GM19463 (cell line): Measurements from ENCODE around the gene TCAF1.
A peak's percentile ranks its signal among the peaks of the same experiment; 100 is the strongest.

Experiments used
- ATAC-seq: cut with Tn5 transposase; IDR thresholded peaks from one replicate; pipeline ENCODE4 v1.9.1; 2021; ENCODE audit warnings: mild to moderate bottlenecking, moderate library complexity; ENCODE audit not compliant: unreplicated experiment

TCAF1 gene, protein sequence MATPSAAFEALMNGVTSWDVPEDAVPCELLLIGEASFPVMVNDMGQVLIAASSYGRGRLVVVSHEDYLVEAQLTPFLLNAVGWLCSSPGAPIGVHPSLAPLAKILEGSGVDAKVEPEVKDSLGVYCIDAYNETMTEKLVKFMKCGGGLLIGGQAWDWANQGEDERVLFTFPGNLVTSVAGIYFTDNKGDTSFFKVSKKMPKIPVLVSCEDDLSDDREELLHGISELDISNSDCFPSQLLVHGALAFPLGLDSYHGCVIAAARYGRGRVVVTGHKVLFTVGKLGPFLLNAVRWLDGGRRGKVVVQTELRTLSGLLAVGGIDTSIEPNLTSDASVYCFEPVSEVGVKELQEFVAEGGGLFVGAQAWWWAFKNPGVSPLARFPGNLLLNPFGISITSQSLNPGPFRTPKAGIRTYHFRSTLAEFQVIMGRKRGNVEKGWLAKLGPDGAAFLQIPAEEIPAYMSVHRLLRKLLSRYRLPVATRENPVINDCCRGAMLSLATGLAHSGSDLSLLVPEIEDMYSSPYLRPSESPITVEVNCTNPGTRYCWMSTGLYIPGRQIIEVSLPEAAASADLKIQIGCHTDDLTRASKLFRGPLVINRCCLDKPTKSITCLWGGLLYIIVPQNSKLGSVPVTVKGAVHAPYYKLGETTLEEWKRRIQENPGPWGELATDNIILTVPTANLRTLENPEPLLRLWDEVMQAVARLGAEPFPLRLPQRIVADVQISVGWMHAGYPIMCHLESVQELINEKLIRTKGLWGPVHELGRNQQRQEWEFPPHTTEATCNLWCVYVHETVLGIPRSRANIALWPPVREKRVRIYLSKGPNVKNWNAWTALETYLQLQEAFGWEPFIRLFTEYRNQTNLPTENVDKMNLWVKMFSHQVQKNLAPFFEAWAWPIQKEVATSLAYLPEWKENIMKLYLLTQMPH

DNA sequence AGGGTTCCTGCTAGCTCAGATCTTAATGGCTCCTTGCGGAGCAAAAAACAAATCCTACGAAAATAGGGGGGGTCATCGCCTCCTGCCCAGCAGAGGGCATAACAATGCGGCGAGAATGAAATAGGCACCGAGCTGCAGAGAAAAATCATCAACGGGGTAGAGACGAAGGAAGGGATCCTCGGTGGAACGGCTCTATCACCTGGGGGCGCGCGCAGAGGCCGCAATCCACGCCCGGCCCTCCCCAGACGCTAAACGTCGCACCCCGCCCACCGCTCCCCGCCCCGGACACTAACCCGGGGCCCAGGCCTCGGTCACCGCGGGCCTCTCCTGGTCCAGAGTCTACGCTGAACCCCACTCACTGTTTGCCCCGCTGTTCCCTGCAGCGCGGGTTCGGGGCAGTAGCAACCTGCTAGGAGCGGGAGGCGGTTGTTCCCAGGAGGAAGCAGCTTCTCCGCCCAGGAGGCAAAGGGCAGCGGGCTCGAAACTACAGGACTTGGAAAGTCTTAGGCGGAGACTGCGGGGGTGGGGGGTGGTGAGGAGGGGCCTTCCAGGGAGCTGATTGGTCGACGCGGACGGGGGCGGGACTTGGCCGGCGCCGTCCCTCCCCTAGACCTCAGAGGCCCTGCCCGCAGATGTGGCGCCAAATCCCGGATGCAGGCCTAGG lies at the start of gene TCAF1:
TCAF1 (minus strand) TSS at position 509 of the 664 bp plus-strand sequence. CDS start 25,568 bp downstream, outside the sequence.
- ATAC-seq: peak; percentile 92

DNA sequence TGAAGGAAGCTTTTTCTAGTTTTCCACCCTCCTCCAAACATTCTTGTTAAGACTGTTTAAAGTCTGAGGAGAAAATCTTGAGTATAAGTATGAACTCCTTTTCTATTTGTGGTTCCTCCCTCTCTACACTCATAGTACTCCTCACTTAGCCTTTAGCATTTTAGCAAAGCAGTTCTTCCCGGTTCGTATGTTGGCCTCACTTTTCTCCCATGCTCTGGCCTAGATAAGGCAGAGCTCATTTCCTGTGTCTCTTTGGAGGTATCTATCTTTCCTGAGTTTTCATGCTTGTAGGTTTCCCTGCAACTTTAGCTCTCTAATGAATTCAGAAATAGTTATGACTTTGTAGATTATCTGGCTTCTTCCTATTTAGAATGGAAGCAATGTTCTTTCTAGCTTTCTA lies 46.8 kb upstream of the TCAF1 start:
- ATAC-seq: no peak

DNA sequence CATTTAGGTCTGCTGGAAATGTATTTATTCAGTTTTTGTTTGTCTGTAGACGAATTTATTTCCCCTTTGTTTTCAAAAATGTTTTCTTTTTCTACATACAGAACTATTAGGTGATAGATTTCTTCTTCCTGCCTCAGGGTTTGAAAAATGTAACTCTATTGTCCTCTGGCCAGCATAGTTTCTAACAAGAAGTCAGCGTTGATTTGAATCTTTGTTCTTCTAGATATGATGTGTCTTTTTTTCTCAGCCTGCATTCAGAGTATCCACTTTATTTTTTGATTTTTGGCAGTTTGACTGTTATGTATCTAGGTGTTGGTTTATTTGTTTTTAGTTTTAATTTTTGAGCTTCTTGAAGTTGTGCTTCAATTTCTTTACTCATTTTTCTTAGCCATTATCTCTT lies 45.1 kb upstream of the TCAF1 start:
- ATAC-seq: no peak

DNA sequence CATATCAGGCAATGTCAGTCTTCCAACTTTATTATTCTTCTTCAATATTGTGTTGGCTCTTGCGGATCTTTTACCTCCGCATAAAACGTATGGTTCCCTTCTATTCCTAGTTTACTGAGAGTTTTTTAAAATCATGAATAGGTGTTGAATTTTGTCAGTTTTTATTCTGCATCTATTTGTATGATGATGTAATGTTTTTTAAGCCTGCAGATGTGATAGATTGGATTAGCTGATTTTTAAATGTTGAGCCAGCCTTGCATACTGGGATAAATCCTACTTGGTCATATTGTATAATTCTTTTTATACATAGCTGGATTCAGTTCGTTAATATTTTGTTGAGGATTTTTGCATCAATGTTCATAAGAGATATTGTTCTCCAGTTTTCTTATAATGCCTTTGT lies 43.4 kb upstream of the TCAF1 start:
- no peak for ATAC-seq

DNA sequence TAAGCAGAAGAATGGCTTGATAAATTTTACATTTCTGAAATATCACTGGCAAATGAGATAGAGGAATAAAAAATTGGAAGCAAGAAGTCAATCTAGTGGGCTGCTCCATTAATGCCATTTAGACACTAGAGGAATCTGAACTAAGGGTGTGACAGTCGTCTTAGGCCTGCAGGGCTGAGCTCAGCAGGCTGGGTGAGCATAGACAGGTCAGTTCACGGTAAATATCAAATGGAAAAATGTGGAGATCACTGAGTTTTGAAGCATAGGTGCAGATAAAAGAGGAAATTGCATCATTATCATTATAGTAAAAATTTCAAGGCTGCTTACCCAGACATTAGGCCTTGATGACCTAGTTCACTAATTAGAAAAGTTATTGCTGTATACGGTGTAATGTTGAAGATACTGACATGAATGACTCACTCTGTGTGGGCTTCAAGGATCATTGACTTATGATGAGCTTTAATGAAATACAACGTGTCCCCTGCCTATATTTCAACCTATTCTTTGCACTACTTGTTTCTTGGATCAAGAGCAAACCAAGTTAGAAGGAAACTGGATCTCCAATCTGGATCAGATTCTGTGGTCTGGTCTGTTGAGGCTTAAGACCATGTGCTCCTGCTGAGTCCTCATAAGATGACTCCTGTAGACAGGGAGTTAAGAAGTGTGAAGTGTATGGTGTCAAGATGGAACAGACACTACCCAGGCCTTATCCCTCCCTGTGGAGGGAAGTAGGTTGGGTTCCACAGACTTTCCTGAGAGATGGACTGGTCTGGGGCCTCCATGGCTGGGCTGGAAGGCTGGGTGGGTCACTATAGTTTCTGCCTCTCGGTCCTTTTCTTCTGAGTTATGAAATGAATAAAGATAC lies 36.6 kb upstream of the TCAF1 start:
- no peak for ATAC-seq

DNA sequence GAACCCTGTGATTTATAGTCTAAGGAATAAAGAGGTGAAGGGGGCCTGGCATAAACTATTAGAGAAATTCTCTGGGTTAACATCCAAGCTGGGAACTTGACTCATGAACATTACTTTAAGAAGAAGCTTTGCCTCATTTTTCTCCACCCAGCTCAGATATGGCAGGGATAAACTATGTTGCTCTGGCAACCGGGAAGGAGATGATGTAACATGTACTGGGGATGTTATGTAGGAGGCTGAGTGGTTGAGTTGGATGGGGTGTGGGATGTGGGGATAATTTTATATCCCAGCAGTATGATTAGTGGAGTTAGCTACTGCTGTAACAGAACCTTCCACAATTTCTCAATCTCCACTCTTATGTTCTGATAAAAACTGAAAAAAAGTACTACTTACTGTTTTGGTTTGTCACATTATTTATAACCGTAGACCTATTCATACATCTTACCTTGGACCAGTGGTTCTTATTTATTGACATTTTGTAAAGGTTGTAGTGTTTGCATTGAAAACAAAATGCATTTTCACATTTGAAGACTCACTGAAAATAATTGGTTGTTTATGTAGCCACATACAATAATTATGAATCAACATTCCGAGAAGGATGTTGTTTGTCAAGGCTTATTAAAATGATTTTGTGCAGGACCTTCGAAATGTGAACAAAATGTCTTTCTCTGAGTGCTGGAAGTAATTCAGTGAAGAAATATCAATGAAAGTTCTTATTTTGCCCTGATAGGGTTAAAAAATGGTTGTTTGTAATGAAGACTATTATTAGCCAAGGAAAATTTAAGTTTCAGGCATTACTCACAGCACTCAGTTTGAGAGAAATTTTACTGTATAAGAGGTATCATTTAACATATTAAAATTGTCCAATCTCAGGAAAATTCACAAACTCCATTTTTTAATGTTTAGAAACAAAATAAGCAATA lies 34.4 kb upstream of the TCAF1 start:
- no peak for ATAC-seq

DNA sequence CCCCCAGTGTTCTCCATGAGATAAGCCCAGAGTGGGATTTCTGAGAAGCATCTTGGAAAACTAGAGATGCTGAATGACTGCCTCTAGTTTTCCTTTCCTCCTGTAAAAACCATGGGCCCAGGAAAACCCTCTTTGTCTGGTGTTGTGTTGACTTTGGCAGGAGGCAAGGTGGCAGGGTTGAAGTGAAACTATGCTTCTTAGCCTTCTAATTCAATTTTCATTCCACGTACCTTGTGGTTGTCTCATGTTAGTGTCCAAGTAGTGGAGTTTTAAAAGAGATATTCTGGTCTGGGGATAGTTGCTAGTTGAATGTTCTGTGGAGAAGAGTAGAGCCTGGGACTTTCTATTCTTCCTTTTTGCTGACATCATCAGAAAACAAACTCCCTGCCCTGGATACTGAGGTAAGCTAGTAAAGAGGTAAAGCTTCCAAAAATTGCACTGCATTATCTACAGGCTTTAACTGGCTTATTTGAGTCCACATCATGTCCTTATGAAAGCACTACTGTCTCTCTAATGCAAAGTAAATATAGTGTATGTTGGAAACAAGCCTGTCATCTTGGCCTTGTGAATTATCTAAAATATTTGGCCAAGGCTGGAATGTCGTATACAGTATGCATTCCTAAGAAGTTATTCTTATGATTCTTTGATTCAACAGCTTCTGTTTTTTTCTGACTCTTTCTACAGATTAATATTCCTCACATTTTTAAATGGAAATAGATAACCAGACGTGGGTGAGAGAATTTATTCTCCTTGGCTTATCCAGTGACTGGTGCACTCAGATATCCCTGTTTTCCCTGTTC lies 32.8 kb upstream of the TCAF1 start, which contains the start of gene OR2F2:
OR2F2 (plus strand) TSS at position 708 of the 800 bp plus-strand sequence; CDS start at position 708, 0 bp downstream.
- no peak for ATAC-seq

DNA sequence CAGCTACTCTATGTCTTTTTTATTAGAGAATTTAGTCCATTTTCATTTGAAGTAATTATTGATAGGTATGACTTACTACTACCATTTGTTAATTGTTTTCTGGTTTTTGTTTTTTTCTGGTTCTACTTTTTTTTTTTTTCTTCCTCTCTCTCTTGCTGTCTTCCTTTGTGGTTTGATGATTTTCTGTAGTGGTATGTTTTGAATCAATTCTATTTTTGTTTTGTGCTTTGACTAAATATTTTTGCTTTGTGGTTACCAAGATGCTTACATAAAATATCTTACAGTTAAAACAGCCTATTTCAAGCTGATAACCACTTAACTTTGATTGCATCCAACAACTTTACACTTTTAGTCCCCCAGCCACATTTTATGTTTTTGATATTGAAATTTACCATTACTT lies 29.8 kb upstream of the TCAF1 start:
- ATAC-seq: no peak

DNA sequence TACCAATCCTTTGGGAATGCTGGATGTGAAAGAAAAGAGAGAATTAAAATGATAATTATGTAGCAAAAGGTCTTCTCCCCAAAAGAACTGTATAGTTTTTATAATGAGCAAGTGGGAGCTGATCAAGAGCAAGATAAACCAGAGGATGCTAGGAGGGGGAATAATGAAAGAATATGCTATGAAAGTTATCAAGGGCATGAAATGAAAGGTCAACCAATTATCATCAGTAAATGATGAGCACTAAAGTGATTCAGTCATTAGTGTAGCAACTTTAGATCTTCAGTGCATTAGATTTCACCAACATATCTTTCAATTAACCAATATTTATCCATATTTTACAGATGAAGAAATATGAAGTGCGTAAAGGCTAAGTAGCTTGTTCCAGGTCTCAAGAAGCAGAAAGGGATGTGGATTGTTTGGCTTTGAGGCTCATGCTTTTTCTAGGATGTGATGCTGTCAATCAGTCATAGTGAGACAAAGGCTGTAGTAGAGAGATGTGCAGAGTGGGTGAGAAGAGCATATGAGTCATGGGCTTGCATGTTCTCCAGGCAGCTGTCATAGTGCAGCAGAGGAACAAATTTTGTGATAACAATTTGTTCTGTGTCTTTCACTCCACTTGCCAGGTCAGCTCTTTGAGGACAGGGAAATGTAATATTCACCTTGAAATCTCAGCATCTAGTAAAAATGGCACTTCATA lies 27.4 kb upstream of the TCAF1 start:
- ATAC-seq: peak; percentile 76

DNA sequence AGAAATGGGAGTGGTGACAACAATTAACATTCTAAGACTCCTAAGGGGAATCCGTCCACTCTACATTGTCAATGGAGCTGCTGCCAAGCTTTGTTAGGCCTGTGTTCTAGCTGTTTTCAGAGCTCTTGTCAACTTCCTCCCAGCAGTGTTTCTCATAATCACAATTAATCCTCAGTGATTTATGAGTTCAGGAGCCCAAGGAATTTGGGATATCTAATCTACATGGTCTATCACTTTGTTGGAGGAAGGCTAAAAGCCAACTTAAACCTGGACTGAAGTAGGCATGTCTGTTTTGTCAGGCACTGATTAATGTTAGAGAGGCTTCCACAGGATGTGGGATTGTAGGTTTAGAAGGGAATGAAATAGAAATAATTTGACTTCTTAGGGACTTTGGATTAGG lies 22.9 kb upstream of the TCAF1 start:
- no peak for ATAC-seq

DNA sequence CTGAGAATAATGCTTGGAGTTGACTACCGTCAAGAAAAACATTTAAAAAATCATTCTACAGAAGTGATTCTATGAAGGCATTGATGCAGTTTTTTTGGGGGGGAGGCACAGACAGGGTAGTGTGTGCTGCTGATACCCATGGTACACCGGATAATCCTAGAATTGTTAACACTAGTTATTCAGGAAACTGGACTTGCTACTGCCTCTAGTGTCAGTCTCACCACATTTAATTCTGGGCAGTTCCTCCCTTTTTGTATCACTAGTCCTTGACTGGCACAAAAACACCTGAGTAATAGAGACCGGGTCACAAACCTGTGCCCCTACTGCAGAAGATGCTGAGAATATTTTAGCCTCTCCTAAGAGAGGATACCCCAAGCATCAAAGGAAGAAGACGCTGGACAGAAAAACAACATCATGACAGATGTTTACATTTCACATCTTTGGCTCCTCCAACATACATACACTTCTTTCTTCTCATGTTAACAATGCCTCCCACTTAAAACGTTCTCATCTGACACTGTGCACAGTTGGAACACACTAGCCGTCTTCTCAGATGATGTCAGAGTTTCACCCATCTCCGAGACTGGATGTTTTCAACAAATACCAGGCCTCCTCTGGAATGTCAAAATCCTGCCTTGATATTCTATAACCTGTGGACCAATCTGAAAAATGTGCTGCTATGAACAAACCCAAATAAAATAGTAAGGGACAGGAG lies 13.1 kb upstream of the TCAF1 start:
- no peak for ATAC-seq

DNA sequence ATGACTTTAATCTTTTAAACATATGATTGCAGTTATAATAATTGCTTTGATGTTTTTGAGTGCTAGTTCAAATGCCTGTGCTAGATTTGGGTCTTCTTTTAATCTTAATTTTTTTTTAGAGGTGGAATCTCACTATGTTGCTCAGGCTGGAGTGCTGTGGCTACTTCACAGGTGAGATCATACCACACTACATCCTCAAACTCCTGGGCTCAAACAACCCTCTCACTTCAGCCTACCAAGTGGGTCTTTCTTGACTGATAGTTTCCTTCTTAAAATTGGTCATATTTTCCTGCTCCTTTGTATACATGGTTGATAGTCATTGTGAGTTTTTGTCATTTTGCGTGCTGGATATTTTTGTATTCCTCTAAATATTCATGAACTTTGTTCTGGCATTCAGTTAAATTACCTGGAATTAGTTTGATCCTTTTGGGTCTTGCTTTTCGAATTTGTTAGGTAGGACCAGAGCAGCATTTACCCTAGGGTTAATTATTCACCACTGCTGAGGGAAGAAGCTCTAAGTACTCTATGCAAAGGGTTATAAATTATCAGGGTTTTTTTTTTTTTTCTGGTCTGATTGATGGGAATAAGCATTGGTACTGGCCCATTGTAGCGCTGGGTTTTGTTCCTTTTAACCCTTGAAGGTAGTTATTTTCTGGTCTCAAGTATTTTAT lies 12.1 kb upstream of the TCAF1 start:
- ATAC-seq: no peak

DNA sequence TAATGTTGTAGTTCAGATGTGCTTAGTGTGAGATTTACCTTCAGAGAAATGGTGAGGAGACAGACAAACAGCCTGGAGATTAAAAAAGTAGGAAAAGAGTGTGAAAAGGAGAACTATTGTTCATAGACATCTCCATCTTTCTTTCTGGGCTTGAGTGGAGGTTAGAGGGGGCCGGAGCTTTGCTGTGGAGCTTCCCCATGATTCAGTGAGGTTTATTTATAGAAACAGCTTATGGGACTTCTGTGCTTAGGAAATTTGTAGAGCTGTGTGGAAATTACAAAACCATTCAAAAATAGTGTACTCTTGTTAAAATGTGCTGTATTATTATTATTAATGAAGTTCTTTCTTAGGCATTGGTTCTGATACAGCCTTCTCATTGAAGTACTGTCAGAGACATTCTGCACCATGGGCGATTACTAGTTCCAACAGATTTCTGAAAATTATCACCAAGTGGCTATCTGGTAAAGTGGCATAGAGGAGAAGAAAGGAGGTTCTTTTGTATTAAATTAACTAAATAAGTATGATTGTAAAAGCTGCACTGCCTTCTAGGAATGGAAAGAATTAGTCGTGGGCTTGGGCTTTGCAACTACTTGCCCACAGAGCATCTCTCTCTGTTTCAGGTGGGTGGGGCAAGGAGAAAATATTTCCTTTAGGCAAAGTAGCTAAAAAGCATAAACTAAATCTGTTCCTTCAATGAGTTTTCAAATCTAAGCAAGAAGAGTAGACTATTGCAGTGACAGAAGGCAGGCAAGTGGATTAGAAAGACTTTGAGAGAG lies 8.7 kb upstream of the TCAF1 start:
- ATAC-seq: no peak

DNA sequence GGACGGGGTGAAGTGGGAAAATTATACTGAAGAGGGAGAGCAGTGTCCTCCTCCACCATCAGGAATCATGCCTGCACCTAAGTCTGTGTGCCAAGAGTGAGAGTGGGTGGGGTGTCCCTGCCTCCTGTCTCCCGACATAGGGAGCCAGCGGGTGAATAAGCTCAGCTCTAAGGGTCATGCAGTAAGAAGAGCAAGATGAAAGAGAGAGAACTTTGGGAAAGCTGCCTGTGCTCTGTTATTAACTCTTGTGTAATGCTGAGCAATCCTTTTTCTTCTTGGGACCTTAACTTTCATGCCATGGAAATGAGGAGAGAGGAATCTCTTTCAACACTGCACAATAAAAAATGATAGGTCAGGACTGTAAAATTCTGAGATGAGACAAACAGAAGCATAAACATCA lies 7.9 kb upstream of the TCAF1 start:
- ATAC-seq: no peak

DNA sequence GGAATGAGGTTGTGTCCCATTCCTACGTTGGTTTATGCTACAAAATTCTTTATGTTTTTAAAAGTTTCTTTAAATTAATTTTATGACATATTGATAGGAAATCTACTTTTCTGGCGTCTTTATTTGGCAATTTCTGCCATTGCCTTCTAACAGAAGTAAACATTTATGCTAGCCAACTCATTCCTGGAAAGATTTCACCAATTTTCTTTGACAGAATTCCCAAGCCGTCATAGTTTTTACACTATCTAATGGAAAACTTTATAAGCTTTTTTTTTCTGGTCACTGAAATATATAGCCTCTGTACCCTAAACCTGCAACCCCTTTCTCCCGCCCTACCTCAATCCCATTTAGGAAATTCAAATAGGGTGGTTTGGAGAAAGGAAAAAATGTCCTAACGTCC lies 6.1 kb upstream of the TCAF1 start:
- ATAC-seq: no peak

DNA sequence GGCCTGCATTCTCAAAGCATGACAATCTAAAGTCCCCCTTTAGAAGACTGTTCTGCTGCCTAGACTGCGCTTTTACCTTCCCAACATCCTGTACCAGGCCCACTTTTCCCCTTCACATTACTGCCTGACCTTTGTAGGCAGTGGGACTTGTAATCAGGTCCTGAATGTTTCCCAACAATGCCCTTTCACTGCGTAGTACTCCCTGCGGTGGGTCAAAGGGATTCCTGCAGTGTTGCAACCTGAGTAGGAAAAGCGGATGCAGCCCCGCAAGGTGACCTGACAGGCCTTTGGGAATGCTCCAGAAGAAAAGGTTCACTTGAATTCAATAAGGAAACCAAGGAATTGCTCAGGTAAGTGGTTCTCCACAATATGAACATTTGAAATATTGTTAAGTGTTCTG lies 4.9 kb upstream of the TCAF1 start:
- ATAC-seq: no peak
